DMS53 treated with DMSO at 0.1 percent for 48 hours (cell line): ENCODE results near the gene FAM241B.

Source experiments
- DNase-seq: peaks from one replicate; lab custom pipeline; 2025; ENCODE audit not compliant: unreplicated experiment; lab: John Stamatoyannopoulos, UW

Gene FAM241B

GRCh38 chr10:69633673-69634635, 3.9 kb downstream of the FAM241B start:
- no peak for DNase-seq

GRCh38 chr10:69634759-69635425, 4.8 kb downstream of the FAM241B start:
- DNase-seq, result no peak

- DNase-seq, result no peak
Measured at GRCh38 chr10:69635428-69636272, 5.6 kb downstream of the FAM241B start.

- no peak for DNase-seq
Measured at GRCh38 chr10:69636273-69636575, 6.2 kb downstream of the FAM241B start.

- no peak for DNase-seq
Measured at GRCh38 chr10:69636626-69637605, 6.9 kb downstream of the FAM241B start.

GRCh38 chr10:69638642-69639041, 8.6 kb downstream of the FAM241B start:
- no peak for DNase-seq

- peak; percentile 58 for DNase-seq
Measured at GRCh38 chr10:69639291-69640195, 9.5 kb downstream of the FAM241B start.

- DNase-seq, result no peak
Measured at GRCh38 chr10:69640196-69640980, 10.3 kb downstream of the FAM241B start.

GRCh38 chr10:69641261-69641980, 11.4 kb downstream of the FAM241B start:
- DNase-seq, result no peak

GRCh38 chr10:69642747-69643146, 12.7 kb downstream of the FAM241B start:
- no peak for DNase-seq

- no peak for DNase-seq
Measured at GRCh38 chr10:69643779-69644657, 14.0 kb downstream of the FAM241B start.

GRCh38 chr10:69644658-69645295, 14.7 kb downstream of the FAM241B start:
- DNase-seq, result peak; percentile 24

- no peak for DNase-seq
Measured at GRCh38 chr10:69645296-69646184, 15.5 kb downstream of the FAM241B start.

GRCh38 chr10:69646185-69647060, 16.4 kb downstream of the FAM241B start:
- no peak for DNase-seq
